Ovary (tissue), 3 donors: Measurements from ENCODE around the gene ZNF598.

Experiments
- CTCF ChIP-seq, 3 donors: fragments of 450-650 bp in 2 of 3; fragments of 200-600 bp in 1 of 3; IDR thresholded peaks; one replicate each; pipeline versions ENCODE4 v1.5.1 to v1.8.0; 2016 to 2022; ENCODE audit warnings: antibody characterized with exemption in 3 of 3, mild to moderate bottlenecking in 1 of 3
- EP300 ChIP-seq: sonication (generic); formaldehyde crosslinking; IDR thresholded peaks from one replicate; pipeline ENCODE4 v1.6.1; 2017; ENCODE audit warnings: antibody characterized with exemption
- POLR2A ChIP-seq: fragments of 450-650 bp; IDR thresholded peaks from one replicate; pipeline ENCODE4 v1.6.1; 2017; ENCODE audit warnings: antibody characterized with exemption, mild to moderate bottlenecking, moderate library complexity
- donor health status: DM: no; HTN: no; CAD: no.

GRCh38 chr16:1990351-1991134 is 19.1 kb downstream of the ZNF598 start:
- TF ChIP-seq CTCF (IDR thresholded peaks at IDR 0.05) (no peak), POLR2A (no peak), EP300 (no peak)
